Skeletal muscle tissue (tissue), 4 donors: ENCODE results near the gene EMB. TPM values are rescaled to one million over a fixed set of nuclear protein-coding genes. Genes with fewer than 3 reads are reported as not detected.
A peak's percentile ranks its signal among the peaks of the same experiment; 100 is the strongest.
"Not testable (repeated sequence)": the region's sequence is repeated elsewhere in the genome, so short reads cannot be mapped to it uniquely, and the experiment has no call there.

Experiments
- H3K27ac ChIP-seq: one replicate; pipeline ENCODE4 v1.7.0; 2013; ENCODE audit warnings: mild to moderate bottlenecking, low read depth, low read length, inconsistent platforms
- H3K27me3 ChIP-seq, 3 donors: one replicate each; pipeline ENCODE4 v1.7.0; 2013; ENCODE audit warnings: low read length in 3 of 3; ENCODE audit not compliant: control insufficient read depth in 3 of 3, insufficient read depth in 3 of 3
- H3K36me3 ChIP-seq, 3 donors: one replicate each; pipeline ENCODE4 v1.7.0; 2013; ENCODE audit warnings: low read length in 3 of 3; ENCODE audit not compliant: control insufficient read depth in 3 of 3, insufficient read depth in 3 of 3
- H3K4me1 ChIP-seq, 3 donors: one replicate each; pipeline ENCODE4 v1.7.0; 2013; ENCODE audit warnings: low read length in 3 of 3, mild to moderate bottlenecking in 3 of 3; ENCODE audit not compliant: control insufficient read depth in 3 of 3, insufficient read depth in 3 of 3
- H3K4me3 ChIP-seq, 3 donors: one replicate each; pipeline ENCODE4 v1.7.0; 2013; ENCODE audit warnings: low read length in 3 of 3
- H3K9ac ChIP-seq, 3 donors: one replicate each; pipeline ENCODE4 v1.7.0; 2013; ENCODE audit warnings: low read length in 3 of 3, mild to moderate bottlenecking in 3 of 3, moderate library complexity in 2 of 3, low read depth in 1 of 3
- H3K9me3 ChIP-seq, 3 donors: one replicate each; pipeline ENCODE4 v1.7.0; 2013; ENCODE audit warnings: low read length in 3 of 3; ENCODE audit not compliant: control insufficient read depth in 3 of 3
- total RNA-seq: library from RNA; depleted of rRNA; stranded (reverse); fragments of >200 nt; gene quantifications from one replicate; pipeline ENCODE4 v1.2.3, GENCODE V29; 2014
- donor health status: Osteomylitis.

Gene EMB
- total RNA-seq, result 3.7 TPM

GRCh38 chr5:50440651-50441492 is at the start of gene EMB:
Gene EMB, minus strand, starts transcription at chr5:50441288. Its CDS starts 137 bp downstream, at chr5:50441151.
- Histone ChIP-seq H3K4me3 (peak within 1 kb of the TSS in 2 of 3 donors; percentile 29 to 48), H3K36me3 (no peaks in the 10 kb centered on the region), H3K27ac (no peak within 1 kb of the TSS), H3K9me3 (no peaks in the 10 kb centered on the region), H3K9ac (no peak within 1 kb of the TSS), H3K27me3 (no peaks in the 10 kb centered on the region), H3K4me1 (no peaks in the 10 kb centered on the region)

- H3K9ac ChIP-seq, H3K27me3 ChIP-seq, H3K4me3 ChIP-seq, H3K9me3 ChIP-seq, H3K27ac ChIP-seq, H3K4me1 ChIP-seq, H3K36me3 ChIP-seq: not testable (repeated sequence)
Observed at GRCh38 chr5:50489491-50489890, 48.4 kb upstream of the EMB start.

GRCh38 chr5:50478790-50479189 is 37.7 kb upstream of the EMB start:
- not testable (repeated sequence) for H3K27ac ChIP-seq, H3K4me3 ChIP-seq, H3K9me3 ChIP-seq, H3K9ac ChIP-seq, H3K36me3 ChIP-seq, H3K27me3 ChIP-seq, H3K4me1 ChIP-seq

- Histone ChIP-seq H3K9me3 (no peaks in the 10 kb centered on the region), H3K4me1 (no peaks in the 10 kb centered on the region), H3K36me3 (no peaks in the 10 kb centered on the region), H3K27me3 (no peaks in the 10 kb centered on the region), H3K27ac (no peak overlapping the region), H3K4me3 (no peak overlapping the region), H3K9ac (no peak overlapping the region)
Observed at GRCh38 chr5:50476549-50476948, 35.5 kb upstream of the EMB start.

- H3K4me3 ChIP-seq, H3K27ac ChIP-seq, H3K27me3 ChIP-seq, H3K9me3 ChIP-seq, H3K4me1 ChIP-seq, H3K36me3 ChIP-seq, H3K9ac ChIP-seq: not testable (repeated sequence)
Observed at GRCh38 chr5:50465015-50465414, 23.9 kb upstream of the EMB start.

GRCh38 chr5:50463726-50464125 is 22.6 kb upstream of the EMB start:
- Histone ChIP-seq H3K27me3 (no peaks in the 10 kb centered on the region), H3K9ac (no peak overlapping the region), H3K4me1 (no peaks in the 10 kb centered on the region), H3K36me3 (no peaks in the 10 kb centered on the region), H3K27ac (no peak overlapping the region), H3K4me3 (no peak overlapping the region), H3K9me3 (no peaks in the 10 kb centered on the region)

- H3K9ac ChIP-seq, result no peak overlapping the region
- H3K4me1 ChIP-seq, result no peaks in the 10 kb centered on the region
- H3K27me3 ChIP-seq, result no peaks in the 10 kb centered on the region
- H3K9me3 ChIP-seq, result no peaks in the 10 kb centered on the region
- H3K36me3 ChIP-seq, result no peaks in the 10 kb centered on the region
- H3K4me3 ChIP-seq, result no peak overlapping the region
- H3K27ac ChIP-seq, result no peak overlapping the region
Observed at GRCh38 chr5:50463047-50463446, 22.0 kb upstream of the EMB start.

- H3K9ac ChIP-seq, H3K4me1 ChIP-seq, H3K4me3 ChIP-seq, H3K9me3 ChIP-seq, H3K27ac ChIP-seq, H3K27me3 ChIP-seq, H3K36me3 ChIP-seq: not testable (repeated sequence)
Observed at GRCh38 chr5:50462579-50462978, 21.5 kb upstream of the EMB start.

- H3K36me3 ChIP-seq, H3K27me3 ChIP-seq, H3K9ac ChIP-seq, H3K4me1 ChIP-seq, H3K27ac ChIP-seq, H3K9me3 ChIP-seq, H3K4me3 ChIP-seq: not testable (repeated sequence)
Observed at GRCh38 chr5:50458372-50458771, 17.3 kb upstream of the EMB start.

- not testable (repeated sequence) for H3K9me3 ChIP-seq, H3K4me1 ChIP-seq, H3K36me3 ChIP-seq, H3K9ac ChIP-seq, H3K4me3 ChIP-seq, H3K27me3 ChIP-seq, H3K27ac ChIP-seq
Observed at GRCh38 chr5:50449241-50449640, 8.2 kb upstream of the EMB start.
